ENCODE measurements around the gene WFDC1. TPM values are rescaled to one million over a fixed set of nuclear protein-coding genes. Genes with fewer than 3 reads are reported as not detected.
"Not testable (repeated sequence)": the region's sequence is repeated elsewhere in the genome, so short reads cannot be mapped to it uniquely, and the experiment has no call there.

The WFDC1 gene
- total RNA-seq, 1 experiment from 2014 or later, result 808 TPM

DNA sequence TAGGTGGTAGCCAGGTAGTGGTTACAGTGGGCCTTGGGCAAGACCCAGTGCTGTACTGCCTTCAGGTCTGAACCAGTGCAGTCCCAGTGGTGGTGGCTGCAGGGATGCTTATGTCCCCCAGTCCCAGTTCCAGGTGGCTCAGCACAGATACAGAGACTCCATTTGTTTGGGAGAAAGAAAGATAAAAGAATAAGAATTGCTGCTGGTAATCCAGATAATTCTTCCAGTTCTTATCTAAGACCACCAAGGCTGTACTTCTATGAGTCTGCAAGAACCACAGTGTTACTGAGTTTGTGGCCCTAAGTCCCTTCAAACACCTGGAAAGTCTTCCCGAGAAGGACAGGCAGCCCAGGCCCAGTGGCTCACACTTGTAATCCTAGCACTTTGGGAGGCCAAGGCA lies 39.8 kb downstream of the WFDC1 start:
- no peak for DNase-seq (ENCODE audit: low read depth, low spot score)
- in situ Hi-C loops (cut with HindIII; ENCODE audit: low pct_unique_long_range_greater_than_20kb, low sequenced_read_pairs), result no loop called here

DNA sequence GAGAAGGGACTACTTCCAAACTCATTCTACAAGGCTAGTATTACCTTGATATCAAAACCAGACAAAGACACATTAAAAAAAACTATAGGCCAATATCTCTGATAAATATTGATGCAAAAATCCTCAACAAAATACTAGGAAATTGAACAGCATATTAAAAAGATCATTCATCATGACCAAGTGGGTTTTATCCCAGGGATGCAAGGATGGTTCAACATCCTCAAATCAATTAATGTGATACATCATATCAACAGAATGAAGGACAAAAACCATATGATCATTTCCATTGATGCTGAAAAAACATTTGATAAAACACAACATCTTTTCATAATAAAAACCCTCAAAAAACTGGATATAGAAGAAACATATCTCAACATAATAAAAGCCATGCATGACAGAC lies 42.6 kb downstream of the WFDC1 start:
- in situ Hi-C loops (cut with HindIII; ENCODE audit: low pct_unique_long_range_greater_than_20kb, low sequenced_read_pairs); DNase-seq (ENCODE audit: low read depth, low spot score): not testable (repeated sequence)

DNA sequence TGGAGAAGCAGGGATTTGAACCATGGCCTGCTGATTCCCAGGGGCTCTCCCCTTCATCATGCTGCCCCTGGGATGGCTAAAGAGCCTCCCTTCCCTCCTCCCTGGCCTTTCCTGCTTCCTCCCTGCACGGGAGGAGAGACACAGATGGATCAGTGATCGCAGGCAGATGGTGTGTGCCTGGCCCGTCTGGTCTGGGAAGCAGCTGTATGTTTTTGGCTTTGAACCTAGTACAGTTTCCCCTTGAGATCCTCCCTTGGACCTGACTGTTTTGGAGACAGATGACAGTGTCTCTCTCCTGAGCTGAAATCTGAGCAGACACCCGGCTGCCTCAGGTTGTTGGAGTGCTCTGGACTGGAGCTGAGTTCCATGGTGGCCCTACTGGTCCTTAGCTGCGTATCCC lies 44.6 kb downstream of the WFDC1 start:
- no peak for DNase-seq (ENCODE audit: low read depth, low spot score)
- in situ Hi-C loops (cut with HindIII; ENCODE audit: low pct_unique_long_range_greater_than_20kb, low sequenced_read_pairs), result no loop called here

DNA sequence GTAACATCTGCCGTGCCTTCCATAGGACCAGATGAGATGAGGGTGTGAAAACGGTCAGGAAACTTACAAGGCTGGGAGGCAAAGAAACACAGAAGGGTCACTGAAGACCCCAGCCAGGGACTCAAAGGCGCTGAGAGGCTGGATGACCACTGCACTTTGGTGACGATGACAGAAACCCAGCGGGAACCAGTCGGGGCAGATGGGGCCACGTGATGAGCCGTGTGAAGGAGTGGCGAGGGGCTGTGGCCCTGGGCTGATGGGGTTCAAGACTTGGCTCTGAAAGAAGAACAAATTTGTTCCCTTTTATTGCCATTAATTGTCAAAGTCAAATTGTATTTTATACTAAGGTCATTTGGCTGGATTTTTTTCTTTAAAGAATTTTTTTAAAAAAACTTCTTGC lies 45.1 kb downstream of the WFDC1 start:
- in situ Hi-C loops (cut with HindIII; ENCODE audit: low pct_unique_long_range_greater_than_20kb, low sequenced_read_pairs), result no loop called here

DNA sequence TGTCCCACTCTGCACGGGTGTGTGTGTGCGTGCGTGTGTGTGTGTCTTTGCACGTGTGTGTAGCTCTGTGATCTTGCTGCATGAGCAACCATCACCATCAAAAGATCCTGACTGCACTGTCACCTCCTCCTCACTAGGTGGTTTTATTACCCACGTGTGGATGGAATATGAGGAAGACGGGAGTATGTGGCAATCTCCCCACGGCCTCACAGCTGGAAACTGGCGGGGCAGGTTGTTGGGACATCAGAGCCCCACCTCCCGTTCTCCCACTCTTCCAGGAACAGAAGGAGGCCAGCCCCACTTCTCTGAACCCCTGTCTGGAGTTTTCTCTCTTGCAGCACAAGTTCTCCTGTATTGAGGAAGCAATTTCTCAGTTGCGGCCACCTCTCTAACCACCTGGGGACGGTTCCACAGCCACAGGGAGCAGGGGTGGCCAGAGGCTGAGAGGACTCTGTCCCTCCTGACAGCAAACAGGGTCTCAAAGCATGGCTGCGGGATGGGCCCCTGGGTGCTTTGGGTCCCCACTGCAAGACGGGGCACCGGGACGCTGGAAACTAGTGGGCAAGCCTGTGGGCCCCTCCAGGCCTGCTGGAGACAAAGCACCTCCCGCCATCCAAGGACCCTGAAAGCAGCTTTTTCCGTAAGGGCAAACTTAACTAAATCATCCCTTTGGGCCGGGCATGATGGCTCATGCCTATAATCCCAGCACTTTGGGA lies 45.8 kb downstream of the WFDC1 start:
- no peak for DNase-seq (ENCODE audit: low read depth, low spot score)
- in situ Hi-C loops (cut with HindIII; ENCODE audit: low pct_unique_long_range_greater_than_20kb, low sequenced_read_pairs), result no loop called here

More for the DNA sequence above, 45.1 kb downstream of the WFDC1 start:
- DNase-seq (ENCODE audit: low read depth, low spot score), result no peak

DNA sequence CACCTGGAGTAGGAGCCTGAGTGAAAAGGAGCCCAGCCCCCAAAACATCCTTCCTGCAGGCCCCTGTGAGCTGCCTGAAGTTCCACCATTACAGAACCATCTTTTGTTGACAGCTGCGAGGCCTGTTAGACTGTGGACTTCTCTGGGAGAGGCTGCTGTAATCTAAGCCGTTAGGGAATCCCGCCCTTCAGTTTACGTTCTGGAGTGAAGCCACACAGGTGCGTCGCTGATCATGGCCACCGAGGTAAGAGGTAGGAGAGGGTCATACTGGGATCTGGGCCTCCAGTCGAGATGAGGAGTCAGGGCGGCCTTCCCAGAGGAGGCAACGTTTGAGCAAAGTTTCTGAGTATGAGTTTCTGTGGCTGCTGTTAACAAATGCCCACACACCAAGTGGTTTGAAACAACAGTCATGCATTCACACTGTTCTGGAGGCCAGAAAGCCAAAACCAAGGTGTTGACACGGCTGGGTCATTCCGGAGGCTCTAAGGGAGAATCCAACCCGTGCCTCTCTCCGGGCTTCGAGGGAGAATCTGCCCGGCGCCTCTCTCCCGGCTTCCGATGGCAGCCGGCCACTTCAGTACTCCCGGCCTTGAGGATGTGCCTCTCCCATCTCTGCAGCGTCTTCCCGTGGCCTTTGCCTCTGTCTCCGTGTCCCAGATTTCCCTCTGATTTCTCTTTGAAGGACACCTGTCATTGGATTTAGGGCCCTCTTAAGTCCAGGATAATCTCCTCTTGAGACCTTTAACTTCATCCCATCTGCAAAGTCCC lies 47.0 kb downstream of the WFDC1 start:
- DNase-seq (ENCODE audit: low read depth, low spot score), result no peak
- in situ Hi-C loops (cut with HindIII; ENCODE audit: low pct_unique_long_range_greater_than_20kb, low sequenced_read_pairs), result no loop called here

DNA sequence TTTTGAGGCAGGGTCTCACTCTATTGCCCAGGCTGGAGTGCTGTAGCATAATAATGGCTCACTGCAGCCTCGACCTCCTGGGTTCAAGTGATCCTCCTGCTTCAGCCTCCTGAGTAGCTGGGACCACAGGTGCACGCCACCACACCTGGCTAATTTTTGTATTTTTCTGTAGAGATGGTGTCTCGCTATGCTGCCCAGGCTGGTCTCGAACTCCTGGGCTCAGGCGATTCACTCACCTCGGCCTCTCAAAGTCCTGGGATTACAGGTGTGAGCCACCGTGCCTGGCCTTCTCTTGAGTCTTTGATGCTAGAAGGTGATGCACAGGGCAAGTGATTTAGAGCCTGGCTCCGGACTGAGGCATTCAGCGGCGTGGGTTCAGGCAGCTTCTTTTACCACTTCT lies 49.1 kb downstream of the WFDC1 start:
- DNase-seq (ENCODE audit: low read depth, low spot score); in situ Hi-C loops (cut with HindIII; ENCODE audit: low pct_unique_long_range_greater_than_20kb, low sequenced_read_pairs): not testable (repeated sequence)

DNA sequence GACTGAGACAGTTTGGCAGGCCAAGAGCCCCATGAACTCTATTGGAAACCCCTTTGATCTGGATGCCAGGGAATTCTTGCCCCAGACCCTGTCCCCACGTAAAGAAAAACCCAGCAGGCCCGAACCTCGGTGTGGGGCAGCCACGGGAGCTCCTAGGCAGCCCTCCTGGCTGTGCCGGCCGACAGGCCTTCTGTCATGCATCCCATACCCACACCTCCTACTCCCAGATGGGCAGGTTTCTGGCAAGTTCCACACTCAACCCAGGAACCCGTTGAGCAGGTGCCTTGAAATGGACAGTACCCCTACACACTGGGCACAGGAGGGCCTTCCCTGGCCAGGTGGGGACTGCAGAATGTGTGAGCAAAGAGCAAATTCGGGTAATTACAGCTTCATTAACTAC lies 50.1 kb downstream of the WFDC1 start:
- DNase-seq (ENCODE audit: low read depth, low spot score), result no peak
- in situ Hi-C loops (cut with HindIII; ENCODE audit: low pct_unique_long_range_greater_than_20kb, low sequenced_read_pairs), result no loop called here

DNA sequence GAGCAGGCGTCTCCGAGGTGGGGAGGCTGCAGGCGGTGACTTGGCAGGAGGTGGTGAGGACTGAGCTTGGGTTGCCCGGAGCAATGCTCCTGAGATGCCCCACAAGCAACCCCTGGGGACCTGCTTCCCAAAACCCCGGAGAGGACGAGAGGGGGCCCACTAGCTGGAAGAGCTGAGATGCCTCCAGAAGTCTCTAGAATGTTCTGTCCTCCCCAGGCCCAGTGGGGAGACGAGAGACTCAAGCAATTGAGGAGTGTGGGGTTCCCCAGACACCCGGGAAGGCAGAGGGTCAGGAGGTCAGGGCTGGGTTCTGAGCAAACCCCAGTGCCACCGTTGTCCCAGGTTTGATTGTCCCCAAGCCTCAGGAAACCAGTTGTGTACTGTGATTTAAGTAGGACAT lies 52.5 kb downstream of the WFDC1 start:
- in situ Hi-C loops (cut with HindIII; ENCODE audit: low pct_unique_long_range_greater_than_20kb, low sequenced_read_pairs), result no loop called here
- no peak for DNase-seq (ENCODE audit: low read depth, low spot score)

DNA sequence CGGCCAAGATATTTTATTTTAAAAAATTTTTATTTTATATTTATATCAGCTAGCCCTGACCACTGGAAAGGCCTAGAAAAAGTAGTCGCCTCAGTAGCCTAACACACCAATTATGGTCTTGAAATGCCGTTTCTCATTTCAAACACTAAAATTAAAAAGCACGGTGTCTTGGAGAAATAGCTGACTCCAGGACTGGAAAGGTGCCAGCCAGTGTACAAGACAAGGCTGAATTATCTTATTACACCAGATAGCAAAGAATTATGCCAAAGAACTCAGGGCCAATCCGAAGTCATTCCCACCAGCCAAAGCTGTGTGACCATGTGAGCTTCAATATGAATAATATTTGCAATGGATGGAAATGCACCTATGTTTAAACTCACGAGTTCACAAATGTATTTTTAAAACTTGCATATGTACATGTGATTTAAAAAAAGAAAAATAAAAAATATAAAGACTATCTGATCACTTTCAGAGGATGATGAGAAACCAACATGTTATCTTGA lies 53.8 kb downstream of the WFDC1 start:
- DNase-seq (ENCODE audit: low read depth, low spot score), result no peak
- in situ Hi-C loops (cut with HindIII; ENCODE audit: low pct_unique_long_range_greater_than_20kb, low sequenced_read_pairs), result no loop called here

DNA sequence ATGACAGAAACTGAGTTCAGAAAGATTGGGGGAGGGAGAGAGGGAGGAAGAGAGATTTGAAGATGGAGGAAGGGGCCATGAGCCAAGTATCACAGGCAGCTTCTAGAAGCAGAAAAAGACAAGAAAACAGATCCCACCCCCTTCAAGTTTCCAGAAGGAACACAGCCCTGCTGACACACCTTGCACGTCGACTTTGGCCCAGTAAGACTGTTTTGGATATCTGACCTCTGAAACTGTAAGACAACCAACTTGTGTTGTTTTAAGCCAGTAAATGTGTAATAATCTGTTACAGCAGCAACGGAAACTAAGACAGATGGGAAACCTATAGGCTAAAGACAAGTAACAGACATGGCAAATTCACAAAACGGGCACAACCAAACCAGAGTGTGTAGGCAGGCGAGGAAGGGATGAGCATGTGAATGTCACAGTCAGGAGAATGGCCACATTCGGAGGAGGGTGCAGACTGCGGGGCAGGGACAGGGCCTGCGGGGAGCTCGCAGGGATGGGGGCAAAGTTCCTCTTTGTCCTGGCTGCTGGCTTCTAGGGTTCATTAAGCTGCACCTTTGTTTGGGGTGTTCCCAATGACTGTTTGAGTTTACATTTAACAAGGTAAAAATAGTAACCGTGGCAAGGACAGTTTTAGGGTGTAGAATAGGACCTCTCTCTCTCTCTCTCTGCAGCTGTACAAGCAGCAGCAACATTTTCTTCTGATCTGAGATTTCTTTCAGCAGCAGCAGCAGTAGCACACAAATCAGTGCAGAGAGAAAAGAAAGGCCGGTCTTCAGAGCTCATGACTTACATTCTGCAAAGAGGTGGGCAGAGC lies 55.4 kb downstream of the WFDC1 start:
- no peak for DNase-seq (ENCODE audit: low read depth, low spot score)
- in situ Hi-C loops (cut with HindIII; ENCODE audit: low pct_unique_long_range_greater_than_20kb, low sequenced_read_pairs), result no loop called here

DNA sequence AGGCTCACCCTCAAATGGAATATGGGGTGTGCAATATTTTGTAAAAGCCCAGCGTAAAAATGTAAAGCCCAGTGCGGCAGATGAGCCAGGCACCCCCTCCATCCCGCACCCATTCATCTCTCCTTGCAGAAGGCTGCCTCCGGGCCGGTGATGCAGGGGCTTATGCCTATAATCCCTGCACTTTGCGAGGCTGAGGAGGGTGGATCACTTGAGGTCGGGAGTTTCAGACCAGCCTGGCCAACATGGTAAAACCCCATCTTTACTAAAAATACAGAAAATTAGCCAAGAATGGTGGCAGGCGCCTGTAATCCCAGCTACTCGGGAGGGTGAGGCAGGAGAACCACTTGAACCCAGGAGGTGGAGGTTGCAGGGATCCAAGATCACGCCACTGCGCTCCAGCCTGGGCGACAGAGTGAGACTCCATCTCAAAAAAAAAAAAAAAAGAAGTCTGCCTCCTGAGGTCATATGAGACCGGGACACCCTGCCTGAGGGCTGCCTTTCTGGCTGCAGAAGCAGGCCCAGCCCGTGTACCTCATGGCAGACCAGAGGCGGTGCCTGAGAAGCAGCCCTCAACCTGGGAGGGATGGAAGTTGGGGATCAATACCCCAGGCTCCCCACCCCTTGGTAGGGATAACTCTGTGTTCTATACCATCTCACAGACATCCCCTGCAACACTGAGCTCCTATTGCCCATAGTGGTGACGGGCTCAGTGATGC lies 56.2 kb downstream of the WFDC1 start:
- in situ Hi-C loops (cut with HindIII; ENCODE audit: low pct_unique_long_range_greater_than_20kb, low sequenced_read_pairs), result no loop called here
- no peak for DNase-seq (ENCODE audit: low read depth, low spot score)

DNA sequence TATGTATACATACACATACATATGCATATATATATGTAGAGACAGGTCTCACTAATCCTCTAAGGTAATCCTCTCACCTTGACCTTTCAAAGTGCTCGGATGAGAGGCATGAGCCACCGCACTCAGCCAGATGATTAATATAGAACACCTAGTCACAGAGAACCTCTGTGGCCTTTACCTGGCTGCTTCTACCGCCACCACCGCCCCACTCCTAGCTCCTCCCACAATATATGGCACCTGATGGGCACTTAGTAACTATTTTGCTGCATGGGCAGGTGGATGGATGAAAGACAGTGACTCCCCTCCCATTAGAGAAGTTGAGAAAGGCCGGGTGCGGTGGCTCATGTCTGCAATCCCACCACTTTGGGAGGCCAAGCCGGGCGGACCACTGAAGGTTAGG lies 57.0 kb downstream of the WFDC1 start:
- in situ Hi-C loops (cut with HindIII; ENCODE audit: low pct_unique_long_range_greater_than_20kb, low sequenced_read_pairs), result no loop called here
- DNase-seq (ENCODE audit: low read depth, low spot score), result no peak

DNA sequence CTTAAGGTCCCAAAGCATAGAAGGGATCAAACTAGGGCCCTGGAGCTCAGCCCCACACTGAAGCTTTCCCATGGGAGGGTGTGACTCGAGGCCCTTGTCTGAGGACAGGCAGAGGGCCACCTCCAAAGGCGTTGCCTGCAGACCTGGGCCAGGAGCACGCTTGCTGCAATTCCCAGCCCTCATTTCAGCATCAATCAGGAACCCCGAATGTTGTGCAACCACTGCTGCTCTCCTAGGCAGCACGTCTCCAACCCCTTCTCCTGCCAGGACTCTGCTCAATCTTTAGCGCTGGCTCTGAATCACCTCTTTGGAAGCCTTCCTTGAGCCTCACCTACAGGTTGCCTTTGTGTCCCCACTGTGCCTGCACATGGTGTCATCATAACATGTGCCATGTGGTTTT lies 59.6 kb downstream of the WFDC1 start:
- in situ Hi-C loops (cut with HindIII; ENCODE audit: low pct_unique_long_range_greater_than_20kb, low sequenced_read_pairs), result no loop called here
- no peak for DNase-seq (ENCODE audit: low read depth, low spot score)

DNA sequence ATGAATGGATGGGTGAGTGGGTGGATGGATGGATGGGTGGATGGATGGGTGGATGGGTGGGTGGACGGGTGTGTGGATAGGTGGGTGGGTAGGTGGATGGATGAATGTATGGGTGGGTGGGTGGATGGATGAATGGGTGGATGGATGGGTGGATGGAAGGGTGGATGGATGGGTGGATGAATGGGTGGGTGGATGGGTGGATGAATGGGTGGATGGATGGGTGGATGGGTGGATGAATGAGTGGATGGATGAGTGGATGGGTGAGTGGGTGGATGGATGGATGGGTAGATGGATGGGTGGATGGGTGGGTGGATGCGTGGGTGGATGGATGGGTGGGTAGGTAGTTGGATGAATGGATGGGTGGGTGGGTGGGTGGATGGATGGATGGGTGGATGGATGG lies 60.5 kb downstream of the WFDC1 start:
- in situ Hi-C loops (cut with HindIII; ENCODE audit: low pct_unique_long_range_greater_than_20kb, low sequenced_read_pairs), result no loop called here
- DNase-seq (ENCODE audit: low read depth, low spot score), result no peak

DNA sequence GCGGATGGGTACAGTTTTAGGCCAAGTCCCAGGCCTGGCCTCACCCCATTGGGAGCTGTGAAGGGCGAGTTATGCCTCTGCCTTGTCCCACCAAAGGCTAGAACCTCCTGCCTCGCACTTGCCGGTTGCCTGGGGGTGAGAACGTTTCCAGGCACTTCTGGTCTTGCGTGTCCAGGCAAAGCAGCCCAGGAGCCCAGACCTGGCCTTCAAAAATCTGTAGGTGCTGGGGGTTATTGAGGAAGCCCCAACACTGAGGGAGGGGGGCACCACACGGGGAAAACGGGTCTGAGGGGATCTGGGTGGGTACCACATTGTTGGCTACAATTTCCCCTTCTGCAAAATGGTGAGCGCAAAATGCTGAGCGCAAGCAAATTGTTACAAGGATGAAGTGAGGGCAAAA lies 61.5 kb downstream of the WFDC1 start:
- DNase-seq (ENCODE audit: low read depth, low spot score), result no peak
- in situ Hi-C loops (cut with HindIII; ENCODE audit: low pct_unique_long_range_greater_than_20kb, low sequenced_read_pairs), result no loop called here

DNA sequence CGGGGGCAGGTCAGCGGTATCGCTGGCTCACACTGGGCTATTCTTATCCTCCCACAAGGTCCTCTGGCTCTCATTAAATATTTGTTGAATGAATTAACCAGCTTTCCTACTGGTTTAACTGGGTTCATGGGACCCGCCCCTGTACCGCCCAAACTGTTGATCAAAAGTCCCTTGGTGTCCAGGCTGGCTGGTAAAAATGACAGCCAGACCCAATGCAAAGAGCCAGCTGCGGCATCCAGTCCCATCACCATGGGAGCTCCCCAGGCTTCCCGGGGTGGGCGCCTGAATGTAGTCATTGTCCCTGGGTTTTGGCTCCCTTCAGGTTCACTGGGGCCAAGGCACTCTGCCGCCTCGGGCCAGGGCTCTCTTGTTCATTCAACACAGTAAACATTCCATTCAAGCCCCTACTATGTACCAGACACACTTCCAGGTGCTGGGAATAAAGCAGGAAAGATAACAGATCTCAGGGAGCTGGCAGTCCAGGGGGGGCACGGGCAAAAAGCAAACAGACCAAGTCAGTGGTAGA lies 62.0 kb downstream of the WFDC1 start:
- in situ Hi-C loops (cut with HindIII; ENCODE audit: low pct_unique_long_range_greater_than_20kb, low sequenced_read_pairs), result no loop called here
- peak; percentile 61 for DNase-seq (ENCODE audit: low read depth, low spot score)
